Keratinocyte (primary cell): ENCODE measurements around the gene STX18.

Experiments used
- CTCF ChIP-seq, 3 experiments: IDR thresholded peaks in 1 of 3; conservative IDR thresholded peaks in 1 of 3; optimal IDR thresholded peaks in 1 of 3; 2 replicates in 2 of 3; 3 replicates in 1 of 3; pipeline versions ENCODE3 to v1.5.1; 2011; ENCODE audit warnings: low read length in 3 of 3, mild to moderate bottlenecking in 3 of 3, moderate library complexity in 2 of 3, control low read depth in 1 of 3, inconsistent platforms in 1 of 3; ENCODE audit not compliant: insufficient read depth in 2 of 3; ENCODE audit errors: extremely low read depth in 1 of 3
- EZH2 ChIP-seq: IDR thresholded peaks from one replicate; pipeline ENCODE4 v1.6.1; 2012; ENCODE audit warnings: inconsistent platforms, mild to moderate bottlenecking, low read length, moderate library complexity

- TF ChIP-seq CTCF (optimal IDR thresholded peaks at IDR 0.05 in 1 of 3, IDR thresholded peaks at IDR 0.05 in 1 of 3, conservative IDR thresholded peaks at IDR 0.05 in 1 of 3; ENCODE audit: extremely low read depth in 1 of 3, insufficient read depth in 2 of 3, low read length in 3 of 3) (no peak), EZH2 (no peak)
These were observed 83.9 kb downstream of the STX18 start for GRCh38 chr4:4457803-4458553.
